Activated naive CD4-positive, alpha-beta T cell treated with anti-CD3 and anti-CD28 coated beads, Interleukin-2, amount 50 U/mL, for 16 hours (primary cell): ENCODE measurements around the gene OR4C5.
"Not testable (repeated sequence)": the region's sequence is repeated elsewhere in the genome, so short reads cannot be mapped to it uniquely, and the experiment has no call there.

Experiments
- DNase-seq: peaks from one replicate; pipeline ENCODE4 v3.0.0-alpha.2; 2020

Gene OR4C5

GRCh38 chr11:48366365-48366764, at the start of gene OR4C5:
OR4C5 (minus strand) TSS chr11:48366465; CDS start chr11:48366465, 0 bp downstream.
- no peak for DNase-seq

DNA sequence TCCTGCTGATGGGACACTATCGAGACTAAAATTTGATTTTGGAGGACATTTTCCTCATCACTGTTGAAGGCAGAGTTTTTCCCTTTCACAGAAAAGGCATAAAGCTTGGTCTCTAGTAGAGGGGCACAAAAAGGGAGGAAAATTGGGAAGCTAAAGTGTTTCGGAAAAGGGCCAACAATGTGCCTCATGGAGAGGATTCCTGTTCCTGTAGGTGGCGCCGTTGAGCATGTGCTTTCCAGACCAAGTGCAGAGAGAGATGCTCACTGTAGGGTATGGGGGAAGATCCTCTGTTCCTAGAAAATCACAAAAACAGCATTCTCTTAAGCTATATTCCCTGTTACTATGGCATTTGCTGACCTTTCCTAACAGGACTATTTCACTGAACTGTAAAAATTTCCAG, 18.4 kb upstream of the OR4C5 start:
- no peak for DNase-seq

DNA sequence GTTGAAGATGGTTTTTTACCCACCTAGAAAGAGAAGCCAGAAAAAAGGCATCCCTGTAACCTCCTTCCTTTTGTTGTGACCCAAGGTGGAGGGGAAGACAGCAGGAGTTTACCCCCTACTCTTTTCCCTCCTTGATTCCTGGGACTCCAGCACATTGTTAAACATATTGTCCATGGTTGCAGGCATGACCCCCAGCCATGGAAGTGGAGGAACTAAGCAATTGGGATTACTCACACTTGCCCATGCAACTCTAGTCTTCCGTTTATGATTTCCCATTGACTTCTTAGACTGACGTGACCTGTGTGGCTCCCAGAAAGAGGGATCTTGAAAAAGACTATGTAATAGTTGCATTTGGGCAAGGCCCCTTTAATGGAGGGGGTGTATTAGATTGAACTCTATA, 17.9 kb upstream of the OR4C5 start:
- not testable (repeated sequence) for DNase-seq

GRCh38 chr11:48361289-48361688, 5.0 kb downstream of the OR4C5 start:
- DNase-seq: not testable (repeated sequence)

DNA sequence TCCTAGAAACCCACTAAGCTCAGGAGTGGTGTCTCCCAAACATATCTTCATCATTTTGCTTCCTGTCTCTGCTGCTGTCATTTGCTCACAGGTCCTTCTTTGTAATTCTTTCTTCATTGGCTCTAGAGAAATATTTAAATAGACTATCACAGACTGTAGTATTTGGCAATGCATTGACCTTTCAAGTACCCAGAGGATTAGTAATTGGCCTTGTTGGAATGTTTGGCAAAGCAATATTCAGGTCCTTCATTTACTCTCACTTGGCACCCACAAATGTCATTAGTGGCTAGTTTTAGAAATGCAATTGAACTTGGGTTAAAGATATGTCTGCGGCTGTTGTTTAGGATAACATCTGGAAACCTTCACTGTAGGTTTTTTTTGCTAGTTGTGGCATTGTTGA, 11.6 kb downstream of the OR4C5 start:
- DNase-seq: no peak

- DNase-seq: no peak
These were observed 12.3 kb downstream of the OR4C5 start for GRCh38 chr11:48354013-48354412.

GRCh38 chr11:48346286-48346685, 20.0 kb downstream of the OR4C5 start:
- not testable (repeated sequence) for DNase-seq

DNA sequence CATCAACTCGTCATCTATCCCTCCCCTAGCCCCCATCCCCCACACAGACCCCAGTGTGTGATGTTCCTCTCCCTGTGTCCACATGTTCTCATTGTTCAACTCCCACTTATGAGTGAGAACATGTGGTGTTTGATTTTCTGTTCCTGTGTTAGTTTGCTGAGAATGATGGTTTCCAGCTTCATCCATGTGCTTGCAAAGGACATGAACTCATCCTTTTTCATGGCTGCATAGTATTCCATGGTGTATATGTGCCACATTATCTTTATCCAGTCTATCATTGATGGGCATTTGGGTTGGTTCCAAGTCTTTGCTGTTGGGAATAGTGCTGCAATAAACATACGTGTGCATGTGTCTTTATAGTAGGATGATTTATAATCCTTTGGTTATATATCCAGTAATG, 23.8 kb downstream of the OR4C5 start:
- not testable (repeated sequence) for DNase-seq

DNA sequence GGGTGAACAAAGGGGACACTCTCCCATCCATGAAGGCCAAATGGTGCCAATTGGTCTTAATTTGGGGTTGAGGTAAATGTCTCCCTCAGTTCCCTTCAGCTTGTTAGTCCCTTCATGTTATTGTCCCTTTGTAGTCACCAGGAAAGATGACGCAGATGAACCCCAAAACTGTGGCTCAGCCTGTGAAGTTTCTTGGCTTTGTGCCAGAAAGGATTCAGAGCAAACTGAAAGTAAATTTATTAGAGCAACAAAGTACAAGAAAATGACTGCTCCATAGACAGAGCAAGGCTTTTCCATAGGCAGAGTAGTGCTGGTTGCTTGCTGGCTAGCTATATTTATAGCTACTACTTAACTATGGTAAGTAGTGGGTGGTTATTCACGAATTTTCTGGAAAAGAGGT, 24.8 kb downstream of the OR4C5 start:
- no peak for DNase-seq

DNA sequence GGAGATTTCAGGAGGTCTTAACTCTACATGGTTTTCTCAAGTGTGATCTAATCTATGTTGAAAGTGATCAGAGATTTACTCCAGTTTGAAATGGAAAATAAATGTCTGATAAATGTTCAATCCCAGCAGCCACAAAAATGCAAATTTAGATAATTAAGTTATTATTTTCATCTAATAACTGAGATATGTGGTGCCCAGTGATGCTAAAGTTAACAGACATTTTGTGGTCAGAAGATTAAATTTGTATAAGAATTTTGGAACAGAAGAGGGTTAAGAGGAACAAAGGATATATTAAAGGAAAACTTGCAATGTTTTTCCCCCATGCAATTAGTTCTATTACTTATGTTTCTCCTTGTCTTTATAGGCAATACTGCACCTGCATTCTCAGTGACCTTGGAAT, 41.6 kb downstream of the OR4C5 start, which contains the start of gene OR4C3:
OR4C3 (plus strand) TSS at position 301 of the 400 bp plus-strand sequence. CDS start 102 bp downstream, outside the sequence.
- not testable (repeated sequence) for DNase-seq

GRCh38 chr11:48319813-48320212, 46.5 kb downstream of the OR4C5 start:
- not testable (repeated sequence) for DNase-seq
